Naive thymus-derived CD4-positive, alpha-beta T cell (primary cell): ENCODE results near the gene RPP25L. TPM values are rescaled to one million over a fixed set of nuclear protein-coding genes. Genes with fewer than 3 reads are reported as not detected.
A peak's percentile ranks its signal among the peaks of the same experiment; 100 is the strongest.

ENCODE experiments used
- ATAC-seq: fragments of 150-1000 bp; cut with Tn5 transposase; 2 replicates; pipeline ENCODE4 v1.10.0; 2021; ENCODE audit warnings: mild to moderate bottlenecking, moderate library complexity
- CTCF ChIA-PET: fragments of 350-600 bp; sonication (Branson Sonifier 250); formaldehyde crosslinking; loops from one replicate; lab custom pipeline; 2021; ENCODE audit warnings: antibody characterized with exemption; lab: Charles Lee
- POLR2A ChIA-PET: fragments of 350-600 bp; sonication (Branson Sonifier 250); formaldehyde crosslinking; loops from one replicate; lab custom pipeline; 2021; ENCODE audit warnings: antibody characterized with exemption, inconsistent platforms; lab: Charles Lee
- DNase-seq, 9 donors: peaks; one replicate each; pipeline versions ENCODE4 v3.0.0 to v3.0.0-alpha.2; 2020 to 2022; ENCODE audit warnings: mixed read lengths in 1 of 9
- H3K27ac ChIP-seq: one replicate; pipeline ENCODE4 v1.7.0; 2013; ENCODE audit warnings: mild to moderate bottlenecking, low read depth, low read length, moderate library complexity
- H3K27me3 ChIP-seq, 2 donors: one replicate each; pipeline ENCODE4 v1.7.0; 2013; ENCODE audit warnings: low read length in 2 of 2, mild to moderate bottlenecking in 2 of 2, moderate library complexity in 2 of 2; ENCODE audit not compliant: control insufficient read depth in 2 of 2, insufficient read depth in 2 of 2
- H3K36me3 ChIP-seq, 3 experiments: 1 replicate in 2 of 3; 2 replicates in 1 of 3; pipeline ENCODE4 v1.7.0; 2013; ENCODE audit warnings: low read length in 3 of 3, mild to moderate bottlenecking in 3 of 3, moderate library complexity in 1 of 3; ENCODE audit not compliant: insufficient read depth in 3 of 3, control insufficient read depth in 2 of 3
- H3K4me1 ChIP-seq, 2 donors: one replicate each; pipeline ENCODE4 v1.7.0; 2013; ENCODE audit warnings: low read length in 2 of 2, mild to moderate bottlenecking in 2 of 2, moderate library complexity in 1 of 2; ENCODE audit not compliant: control insufficient read depth in 2 of 2, insufficient read depth in 2 of 2
- H3K4me3 ChIP-seq: 2 replicates; pipeline ENCODE4 v1.7.0; 2013; ENCODE audit warnings: mild to moderate bottlenecking, low read length
- H3K9me3 ChIP-seq, 3 experiments: 1 replicate in 2 of 3; 2 replicates in 1 of 3; pipeline ENCODE4 v1.7.0; 2013; ENCODE audit warnings: low read length in 3 of 3; ENCODE audit not compliant: control insufficient read depth in 2 of 3
- H3K27ac Mint-ChIP-seq, 9 donors: one replicate each; pipeline ENCODE4 v1.8.0; 2020 to 2022; ENCODE audit warnings: mixed read lengths in 9 of 9, mild to moderate bottlenecking in 8 of 9, moderate library complexity in 5 of 9, inconsistent platforms in 2 of 9
- H3K27me3 Mint-ChIP-seq, 5 donors: one replicate each; pipeline ENCODE4 v1.8.0; 2021 to 2022; ENCODE audit warnings: mixed read lengths in 5 of 5, mild to moderate bottlenecking in 1 of 5
- H3K36me3 Mint-ChIP-seq, 5 donors: one replicate each; pipeline ENCODE4 v1.8.0; 2020 to 2022; ENCODE audit warnings: mixed read lengths in 5 of 5, mild to moderate bottlenecking in 3 of 5, inconsistent platforms in 1 of 5
- H3K4me1 Mint-ChIP-seq, 7 donors: one replicate each; pipeline ENCODE4 v1.8.0; 2020 to 2022; ENCODE audit warnings: mixed read lengths in 7 of 7, mild to moderate bottlenecking in 3 of 7, inconsistent platforms in 1 of 7
- H3K4me3 Mint-ChIP-seq, 10 donors: one replicate each; pipeline ENCODE4 v1.8.0; 2020 to 2022; ENCODE audit warnings: mild to moderate bottlenecking in 10 of 10, mixed read lengths in 10 of 10, moderate library complexity in 6 of 10, inconsistent platforms in 2 of 10
- H3K9me3 Mint-ChIP-seq, 11 donors: one replicate each; pipeline ENCODE4 v1.8.0; 2020 to 2022; ENCODE audit warnings: mixed read lengths in 11 of 11, mild to moderate bottlenecking in 4 of 11, inconsistent platforms in 1 of 11, moderate library complexity in 1 of 11
- intact Hi-C, 2 donors: fragments of 100-400 bp; cut with micrococcal nuclease; formaldehyde crosslinking; loops; one replicate each; pipeline ENCODE4 v1.15.1; 2023
- polyA plus RNA-seq, 2 donors: library from polyadenylated mRNA; unstranded; fragments of 300-500 nt; fragmentation: Illumina TruSeq; gene quantifications; one replicate each; pipeline ENCODE4 v1.2.3, GENCODE V29; 2021
- total RNA-seq, 6 experiments: library from RNA in 5 of 6; stranded (reverse) in 5 of 6; gene quantifications; 1 replicate in 5 of 6; 2 replicates in 1 of 6; pipeline ENCODE4 v1.2.3 and lab custom pipeline; 2021 to 2026

RPP25L gene
- total and polyA plus RNA-seq, 7 experiments from 2014 or later = 8.8 to 58.2 (median 26.7) TPM

- H3K4me1 ChIP-seq = peaks cover 23 to 33% of the 10 kb centered on the region in 2 donors
- Mint-ChIP-seq H3K27me3 (no peaks in the 10 kb centered on the region), H3K4me1 (peaks cover 38 to 71% (median 58%) of the 10 kb centered on the region in 7 donors), H3K9me3 (no peaks in the 10 kb centered on the region), H3K4me3 (no peak overlapping the region), H3K36me3 (peaks cover 6 to 27% (median 9%) of the 10 kb centered on the region in 5 donors), H3K27ac (peak overlapping the region in 6 of 9 donors; percentile 6 to 85 (median 52))
- H3K36me3 ChIP-seq = peaks cover 13 to 42% (median 15%) of the 10 kb centered on the region in 3 experiments
- no peak overlapping the region for H3K4me3 ChIP-seq
- CTCF ChIA-PET = interaction anchor here (1.7 to 7.2 kb wide), 2 partner anchors 12 to 16 kb away, joined by 3 to 50 read pairs; partner anchors contain the start of gene CCL27
- H3K27ac ChIP-seq = no peak overlapping the region
- DNase-seq (no peak), ATAC-seq (no peak)
- POLR2A ChIA-PET = interaction anchor here (0.6 to 5.9 kb wide), 3 partner anchors 12 to 16 kb away, joined by 3 to 79 read pairs (median 11); partner anchors contain the start of genes CCL27 and SIGMAR1
- no peaks in the 10 kb centered on the region for H3K9me3 ChIP-seq
- intact Hi-C loops = no loop called here
- H3K27me3 ChIP-seq = no peaks in the 10 kb centered on the region
Measured at GRCh38 chr9:34650816-34651215, 38.9 kb upstream of the RPP25L start.

GRCh38 chr9:34648673-34649072, 36.8 kb upstream of the RPP25L start:
- Mint-ChIP-seq H3K27ac (peak overlapping the region in 7 of 9 donors; percentile 1 to 92 (median 86)), H3K27me3 (no peaks in the 10 kb centered on the region), H3K36me3 (peaks cover 6 to 27% (median 9%) of the 10 kb centered on the region in 5 donors), H3K9me3 (no peaks in the 10 kb centered on the region), H3K4me1 (peaks cover 33 to 67% (median 51%) of the 10 kb centered on the region in 7 donors), H3K4me3 (peak overlapping the region; percentile 33 to 96 (median 84))
- Histone ChIP-seq H3K36me3 (peaks cover 13 to 42% (median 15%) of the 10 kb centered on the region in 3 experiments), H3K27ac (no peak overlapping the region), H3K9me3 (no peaks in the 10 kb centered on the region), H3K4me1 (peaks cover 23 to 33% of the 10 kb centered on the region in 2 donors), H3K27me3 (no peaks in the 10 kb centered on the region), H3K4me3 (no peak overlapping the region)
- intact Hi-C loops = loop anchor here (5.0 kb wide), 1 partner anchor 36 kb away; the partner anchor contains the start of gene RPP25L (in 2 of the 2)
- CTCF ChIA-PET = interaction anchor here (1.1 to 7.2 kb wide), 2 partner anchors 14 kb away, joined by 4 to 50 read pairs; partner anchors contain the start of gene CCL27
- no peak for DNase-seq
- POLR2A ChIA-PET = interaction anchor here (1.2 to 5.9 kb wide), 3 partner anchors 9 to 14 kb away, joined by 3 to 87 read pairs (median 79); partner anchors contain the start of genes CCL27 and SIGMAR1
- no peak for ATAC-seq

- H3K4me1 Mint-ChIP-seq = peaks cover 25 to 59% (median 42%) of the 10 kb centered on the region in 7 donors
Measured at GRCh38 chr9:34647651-34648050, 35.8 kb upstream of the RPP25L start.

GRCh38 chr9:34647084-34647403, 35.1 kb upstream of the RPP25L start:
- no peak for DNase-seq
- ChIA-PET CTCF (interaction anchor here (0.6 to 7.2 kb wide), 17 partner anchors 9 to 248 kb away, joined by 3 to 50 read pairs (median 5); partner anchors contain the start of genes CCL27, DCTN3, RPP25L and SIGMAR1), POLR2A (interaction anchor here (1.0 to 5.9 kb wide), 10 partner anchors 8 to 1480 kb away, joined by 3 to 87 read pairs (median 6); partner anchors contain the start of genes B4GALT1, CCL27, DCTN3 and SIGMAR1)
- Histone ChIP-seq H3K27me3 (no peaks in the 10 kb centered on the region), H3K27ac (peak overlapping the region; percentile 87), H3K4me1 (peaks cover 20 to 23% of the 10 kb centered on the region in 2 donors), H3K9me3 (no peaks in the 10 kb centered on the region), H3K36me3 (peaks cover 13 to 42% (median 15%) of the 10 kb centered on the region in 3 experiments), H3K4me3 (peak overlapping the region; percentile 90)
- Mint-ChIP-seq H3K36me3 (peaks cover 6 to 27% (median 9%) of the 10 kb centered on the region in 5 donors), H3K4me1 (peaks cover 19 to 52% (median 37%) of the 10 kb centered on the region in 7 donors), H3K9me3 (no peaks in the 10 kb centered on the region), H3K27me3 (no peaks in the 10 kb centered on the region), H3K4me3 (peak overlapping the region; percentile 82 to 96 (median 92)), H3K27ac (peak overlapping the region; percentile 86 to 94 (median 90))
- intact Hi-C loops = loop anchor here (2.0 to 5.0 kb wide), 2 partner anchors 35 to 1086 kb away; partner anchors contain the start of genes RPP25L (in 2 of the 2), CREB3 (in 1 of the 2) and TLN1 (in 1 of the 2)
- no peak for ATAC-seq

More at GRCh38 chr9:34647651-34648050, 35.8 kb upstream of the RPP25L start:
- no peak for ATAC-seq
- CTCF ChIA-PET = interaction anchor here (1.2 to 7.2 kb wide), 10 partner anchors 10 to 55 kb away, joined by 3 to 50 read pairs (median 10); partner anchors contain the start of genes CCL27, RPP25L and SIGMAR1
- peak overlapping the region; percentile 90 for H3K4me3 ChIP-seq
- H3K27ac ChIP-seq = peak overlapping the region; percentile 87
- Mint-ChIP-seq H3K27ac (peak overlapping the region; percentile 86 to 94 (median 90)), H3K36me3 (peaks cover 6 to 27% (median 9%) of the 10 kb centered on the region in 5 donors), H3K27me3 (no peaks in the 10 kb centered on the region), H3K4me3 (peak overlapping the region; percentile 82 to 96 (median 92)), H3K9me3 (no peaks in the 10 kb centered on the region)
- POLR2A ChIA-PET = interaction anchor here (0.6 to 5.9 kb wide), 8 partner anchors 7 to 1084 kb away, joined by 3 to 87 read pairs (median 6); partner anchors contain the start of genes CCL27, SIGMAR1 and TLN1
- no peaks in the 10 kb centered on the region for H3K9me3 ChIP-seq
- DNase-seq = no peak
- intact Hi-C loops = loop anchor here (2.0 to 5.0 kb wide), 2 partner anchors 35 to 1085 kb away; partner anchors contain the start of genes RPP25L (in 2 of the 2), CREB3 (in 1 of the 2) and TLN1 (in 1 of the 2)
- H3K27me3 ChIP-seq = no peaks in the 10 kb centered on the region
- H3K4me1 ChIP-seq = peaks cover 23 to 25% of the 10 kb centered on the region in 2 donors
- peaks cover 13 to 42% (median 15%) of the 10 kb centered on the region in 3 experiments for H3K36me3 ChIP-seq

DNA sequence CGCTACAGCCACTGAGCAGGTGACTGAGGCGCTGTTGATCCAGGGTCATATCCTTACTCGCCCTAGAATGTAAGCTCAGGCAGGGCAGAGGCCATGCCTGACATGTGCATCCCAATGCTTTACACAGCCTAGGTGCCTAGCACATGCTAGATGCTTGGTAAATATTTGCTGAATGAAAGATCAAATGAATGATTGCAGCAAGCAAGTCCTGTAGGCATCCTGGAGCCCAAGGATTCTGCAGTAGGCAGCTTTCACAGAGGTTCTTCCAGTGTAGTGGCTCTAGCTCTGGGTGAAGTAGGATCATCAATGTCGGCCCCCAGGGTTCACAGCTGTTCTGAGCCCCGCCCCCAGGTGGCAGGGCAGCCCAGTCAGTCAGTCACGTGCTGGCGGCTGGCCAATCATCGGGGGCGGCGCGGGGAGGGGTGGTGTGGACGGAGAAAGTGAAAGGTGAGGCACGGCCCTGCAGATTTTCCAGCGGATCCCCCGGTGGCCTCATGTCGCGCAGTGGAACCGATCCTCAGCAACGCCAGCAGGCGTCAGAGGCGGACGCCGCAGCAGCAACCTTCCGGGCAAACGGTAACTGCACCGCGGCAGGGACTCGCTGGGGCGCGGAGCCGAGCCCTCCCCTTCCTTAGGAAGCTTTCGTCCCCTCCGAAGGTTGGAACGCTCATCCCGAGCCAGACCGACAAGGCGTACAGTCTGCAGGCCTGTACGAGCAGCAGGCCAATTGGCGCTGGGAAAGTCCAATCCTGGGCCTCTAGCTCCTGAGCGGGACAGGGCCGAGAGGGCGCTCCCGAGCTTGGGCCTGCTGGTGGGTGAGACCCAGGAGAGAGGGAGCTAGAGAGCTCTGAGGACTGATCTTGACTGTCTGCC, 34.5 kb upstream of the RPP25L start, which contains the start of gene GALT:
GALT (plus strand) TSS at position 465 of the 873 bp plus-strand sequence; CDS start at position 495, 30 bp downstream.
- CTCF ChIA-PET = interaction anchor here (0.6 to 7.2 kb wide), 17 partner anchors 9 to 249 kb away, joined by 3 to 50 read pairs (median 5); partner anchors contain the start of genes CCL27, DCTN3, RPP25L and SIGMAR1
- Mint-ChIP-seq H3K27me3 (no peaks in the 10 kb centered on the region), H3K27ac (peak within 1 kb of the TSS; percentile 86 to 94 (median 90)), H3K36me3 (peaks cover 6 to 27% (median 9%) of the 10 kb centered on the region in 5 donors), H3K4me3 (peak within 1 kb of the TSS; percentile 82 to 96 (median 92)), H3K9me3 (no peaks in the 10 kb centered on the region), H3K4me1 (peaks cover 18 to 48% (median 34%) of the 10 kb centered on the region in 7 donors)
- POLR2A ChIA-PET = interaction anchor here (0.6 to 5.9 kb wide), 14 partner anchors 9 to 1479 kb away, joined by 3 to 87 read pairs (median 4); partner anchors contain the start of genes B4GALT1, CCL27, DCTN3 and SIGMAR1
- ATAC-seq (peak; percentile 96), DNase-seq (peak; percentile 82 to 98 (median 93))
- Histone ChIP-seq H3K9me3 (no peaks in the 10 kb centered on the region), H3K36me3 (peaks cover 13 to 38% (median 15%) of the 10 kb centered on the region in 3 experiments), H3K27ac (peak within 1 kb of the TSS; percentile 87), H3K27me3 (no peaks in the 10 kb centered on the region), H3K4me1 (peaks cover 20 to 23% of the 10 kb centered on the region in 2 donors), H3K4me3 (peak within 1 kb of the TSS; percentile 90)
- intact Hi-C loops = loop anchor here (1.0 to 5.0 kb wide), 7 partner anchors 8 to 1086 kb away; partner anchors contain the start of genes RPP25L (in 2 of the 2), CREB3 (in 1 of the 2), DCTN3 (in 1 of the 2) and SIGMAR1 (in 1 of the 2)
